OCI-LY7 (cell line): Measurements from ENCODE around the gene SLC17A1.

ENCODE experiments used
- CTCF ChIP-seq: fragments of 200-600 bp; sonication (generic); conservative IDR thresholded peaks from 2 replicates; pipeline ENCODE4 v1.5.1; 2014; ENCODE audit warnings: mild to moderate bottlenecking, antibody characterized with exemption, low read length, moderate library complexity, mixed read lengths
- EZH2phosphoT487 ChIP-seq: fragments of 200-600 bp; sonication (generic); IDR thresholded peaks from 2 replicates; pipeline ENCODE4 v1.6.1; 2018; ENCODE audit warnings: low read depth, borderline replicate concordance, mild to moderate bottlenecking, mixed run types, antibody characterized with exemption, low read length, moderate library complexity, mixed read lengths

DNA sequence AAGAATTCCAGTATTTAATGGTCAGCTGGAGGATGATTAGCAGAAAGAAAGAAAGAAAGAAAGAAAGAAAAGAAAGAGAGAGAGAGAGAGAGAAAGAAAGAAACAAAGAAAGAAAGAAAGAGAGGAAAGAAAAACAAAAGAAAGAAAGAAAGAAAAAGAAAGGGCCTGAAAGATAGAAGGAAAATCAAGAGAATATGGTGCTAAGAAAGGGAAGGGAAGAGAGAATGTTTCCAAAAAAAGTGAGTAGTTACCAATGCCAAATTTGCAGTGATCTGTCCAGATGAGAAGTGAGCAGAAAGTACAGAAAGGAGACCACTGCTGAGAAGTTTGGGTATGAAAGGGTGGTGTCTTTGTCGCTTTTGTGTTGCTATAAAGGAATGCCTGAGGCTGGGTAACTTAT lies 50.7 kb downstream of the SLC17A1 start:
- TF ChIP-seq CTCF = no peak
- no peak for TF ChIP-seq EZH2phosphoT487
